GM21390 (cell line): Measurements from ENCODE around the gene SFT2D1.
"Not testable (repeated sequence)": the region's sequence is repeated elsewhere in the genome, so short reads cannot be mapped to it uniquely, and the experiment has no call there.

ENCODE experiments used
- ATAC-seq: cut with Tn5 transposase; IDR thresholded peaks from one replicate; pipeline ENCODE4 v1.9.1; 2021; ENCODE audit not compliant: unreplicated experiment

The SFT2D1 gene

DNA sequence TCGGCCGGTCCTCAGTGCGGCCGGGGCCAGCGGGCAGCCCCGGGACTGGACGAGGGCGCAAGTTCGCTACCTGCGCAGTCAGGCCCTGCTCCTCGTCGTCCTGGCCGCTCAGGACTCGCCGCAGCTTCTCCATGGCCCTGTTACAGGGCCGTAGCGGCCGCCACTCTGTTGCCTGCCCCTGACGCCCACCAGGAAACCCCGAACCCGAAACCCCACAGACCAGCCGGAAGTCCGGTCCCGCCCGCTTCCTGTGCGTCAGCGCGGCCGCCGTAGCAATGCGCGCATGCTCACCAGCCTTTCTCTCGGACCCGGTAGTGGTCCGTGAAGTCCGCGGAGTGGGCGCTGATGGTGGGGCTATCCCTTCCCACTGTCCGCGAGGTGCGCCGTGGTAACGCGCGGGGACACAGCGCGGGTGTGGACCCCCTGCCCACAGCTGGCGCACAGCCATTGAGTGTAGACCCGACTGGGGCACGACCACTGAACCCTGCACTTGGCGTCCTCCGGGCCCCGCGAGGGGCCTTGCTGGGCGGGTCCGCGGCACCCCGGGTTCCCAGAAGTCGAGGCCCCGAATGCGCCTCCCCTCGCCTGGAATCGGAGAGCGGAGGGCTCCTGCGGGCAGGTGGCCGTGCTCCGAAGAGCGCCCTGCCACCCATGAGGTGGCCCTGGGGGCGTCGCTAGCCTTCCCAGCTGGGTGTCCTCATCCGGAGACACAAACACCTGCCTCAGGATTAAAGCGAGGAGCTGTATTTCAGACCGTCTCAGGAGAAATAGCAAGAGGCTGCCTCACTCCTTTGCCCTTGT is at the start of gene SFT2D1:
Gene SFT2D1, minus strand, starts transcription at position 197 of the 801 bp plus-strand sequence. Its CDS starts 64 bp downstream, at position 133.
- peak; percentile 91 for ATAC-seq

DNA sequence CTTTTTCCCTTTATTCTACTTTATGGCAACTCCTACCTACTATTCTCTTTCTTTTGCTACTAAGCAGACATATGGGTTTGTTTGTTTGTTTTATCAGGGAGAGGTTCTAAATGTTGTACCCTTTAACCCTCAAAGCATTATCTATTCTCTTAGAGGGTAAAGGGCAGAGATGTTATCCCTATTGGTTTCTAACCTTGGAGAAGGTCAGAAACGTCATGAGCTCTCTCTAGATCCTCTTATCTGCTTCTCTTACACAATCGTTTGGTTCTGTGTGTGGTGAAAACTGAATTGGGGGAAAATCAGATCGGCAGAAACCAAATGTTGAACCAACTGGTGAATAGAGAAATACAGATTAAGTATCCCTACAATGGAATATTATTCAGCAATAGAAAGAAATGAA is 46.8 kb upstream of the SFT2D1 start:
- ATAC-seq: no peak

DNA sequence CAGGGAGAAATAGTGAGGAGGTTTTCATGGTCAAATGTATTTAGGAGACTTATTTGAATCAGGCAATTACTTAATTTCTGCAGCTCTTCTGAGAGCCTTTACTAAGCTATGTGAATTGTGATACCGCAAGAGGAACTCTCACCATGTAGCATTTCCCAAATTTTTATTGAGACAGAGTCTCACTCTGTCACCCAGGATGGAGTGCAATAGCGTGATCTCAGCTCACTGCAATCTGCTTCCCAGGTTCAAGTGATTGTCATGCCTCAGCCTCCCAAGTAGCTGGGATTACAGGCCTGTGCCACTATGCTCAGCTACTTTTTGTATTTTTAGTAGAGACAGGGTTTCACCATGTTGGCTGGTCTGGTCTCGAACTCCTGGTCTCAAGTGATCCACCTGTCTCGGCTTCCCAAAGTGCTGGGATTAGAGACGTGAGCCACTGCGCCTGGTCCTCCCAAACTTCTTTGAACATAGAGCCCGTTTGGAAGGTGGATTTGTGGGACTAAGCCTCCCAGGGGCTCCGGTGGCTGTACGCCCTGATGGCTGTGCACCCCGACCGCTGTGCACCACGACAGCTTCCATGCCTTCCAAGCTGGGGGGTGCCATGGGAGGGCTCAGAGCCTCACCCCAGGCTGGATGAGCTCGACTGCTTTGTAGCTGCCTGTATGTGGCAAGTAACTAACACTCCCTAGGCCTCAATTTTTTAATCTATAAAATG is 46.1 kb upstream of the SFT2D1 start:
- ATAC-seq: no peak

DNA sequence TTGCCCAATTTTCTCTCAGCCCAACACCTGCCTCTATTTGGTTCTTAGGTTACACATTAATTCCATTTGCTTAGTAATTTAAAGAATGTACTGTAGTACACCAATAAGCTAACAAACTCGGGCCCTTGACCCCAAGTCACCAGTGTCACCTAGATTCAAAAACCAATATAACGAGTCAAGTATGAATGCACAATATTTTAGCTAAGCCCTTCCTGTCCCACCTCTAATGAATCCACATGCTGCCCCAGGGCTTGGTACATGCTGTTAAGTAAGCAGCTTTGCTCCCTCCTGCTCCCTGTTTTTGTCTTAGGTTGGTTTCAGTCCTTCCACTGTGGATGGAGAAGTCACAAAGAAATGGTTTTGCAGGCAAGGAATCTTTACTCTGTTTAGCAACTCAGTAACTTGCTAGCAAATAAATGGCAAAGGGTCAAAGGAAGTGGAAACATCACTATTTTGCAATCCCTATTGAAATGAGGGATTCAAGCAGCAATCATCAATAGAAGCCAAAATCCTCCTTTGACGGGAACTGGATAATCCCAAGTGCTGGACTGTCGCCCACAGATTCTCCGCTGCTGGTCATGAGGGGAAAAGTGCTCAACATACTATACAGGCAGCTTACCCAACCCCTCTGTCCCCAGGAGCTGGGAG is 45.4 kb upstream of the SFT2D1 start:
- no peak for ATAC-seq

DNA sequence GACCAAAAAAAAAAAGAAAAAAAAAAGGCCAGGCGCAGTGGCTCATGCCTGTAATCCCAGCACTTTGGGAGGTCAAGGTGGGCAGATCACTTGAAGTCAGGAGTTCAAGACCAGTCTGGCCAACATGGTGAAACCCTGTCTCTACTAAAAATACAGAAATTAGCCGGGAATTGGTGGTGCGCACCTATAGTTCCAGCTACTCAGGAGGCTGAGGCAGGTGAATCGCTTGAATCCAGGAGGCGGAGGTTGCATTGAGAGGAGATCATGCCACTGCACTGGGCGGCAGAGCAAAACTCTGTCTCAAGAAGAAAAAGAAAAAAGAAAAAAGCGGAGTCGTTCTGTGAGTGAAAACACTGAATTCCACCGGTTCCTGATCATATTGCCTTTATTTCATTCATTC is 44.8 kb upstream of the SFT2D1 start:
- ATAC-seq: not testable (repeated sequence)

DNA sequence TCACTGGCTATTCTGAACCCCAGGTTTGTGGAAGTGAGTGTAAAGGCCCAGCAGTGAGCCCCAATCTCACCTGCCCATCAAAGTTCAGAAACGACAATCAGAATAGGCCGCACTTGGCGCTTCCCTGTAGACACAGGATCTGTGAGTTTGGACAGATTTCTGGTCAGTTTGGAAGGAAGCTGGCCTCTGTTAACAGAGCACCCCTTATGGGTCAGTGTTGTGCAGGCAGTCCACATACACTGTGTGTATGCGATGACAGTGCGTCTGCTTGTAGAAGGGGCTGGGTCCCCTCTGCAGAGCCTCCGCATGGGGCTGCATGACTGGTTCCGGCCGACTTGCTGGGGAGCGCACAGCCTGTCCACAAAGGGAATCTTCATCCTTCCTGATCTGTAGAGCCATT is 43.8 kb upstream of the SFT2D1 start:
- no peak for ATAC-seq

DNA sequence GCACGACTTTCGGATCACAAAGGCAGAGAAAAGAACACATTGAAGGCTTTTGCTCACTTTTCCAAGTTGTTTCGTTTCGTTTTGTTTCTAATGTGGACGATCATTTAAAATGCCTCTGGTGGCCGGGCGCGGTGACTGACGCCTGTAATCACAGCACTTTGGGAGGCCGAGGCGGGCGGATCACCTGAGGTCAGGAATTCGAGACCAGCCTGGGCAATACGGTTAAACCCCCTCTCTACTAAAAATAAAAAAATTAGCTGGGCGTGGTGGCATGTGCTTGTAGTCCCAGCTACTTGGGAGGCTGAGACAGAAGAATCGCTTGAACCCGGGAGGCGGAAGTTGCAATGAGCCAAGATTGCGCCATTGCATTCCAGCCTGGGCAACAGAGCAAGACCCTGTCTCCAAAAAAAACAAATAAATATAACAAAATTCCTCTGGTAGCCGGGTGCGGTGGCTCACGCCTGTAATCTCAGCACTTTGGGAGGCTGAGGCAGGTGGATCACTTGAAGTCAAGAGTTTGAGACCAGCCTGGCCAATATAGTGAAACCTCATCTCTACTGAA is 41.5 kb upstream of the SFT2D1 start:
- ATAC-seq: peak; percentile 0

DNA sequence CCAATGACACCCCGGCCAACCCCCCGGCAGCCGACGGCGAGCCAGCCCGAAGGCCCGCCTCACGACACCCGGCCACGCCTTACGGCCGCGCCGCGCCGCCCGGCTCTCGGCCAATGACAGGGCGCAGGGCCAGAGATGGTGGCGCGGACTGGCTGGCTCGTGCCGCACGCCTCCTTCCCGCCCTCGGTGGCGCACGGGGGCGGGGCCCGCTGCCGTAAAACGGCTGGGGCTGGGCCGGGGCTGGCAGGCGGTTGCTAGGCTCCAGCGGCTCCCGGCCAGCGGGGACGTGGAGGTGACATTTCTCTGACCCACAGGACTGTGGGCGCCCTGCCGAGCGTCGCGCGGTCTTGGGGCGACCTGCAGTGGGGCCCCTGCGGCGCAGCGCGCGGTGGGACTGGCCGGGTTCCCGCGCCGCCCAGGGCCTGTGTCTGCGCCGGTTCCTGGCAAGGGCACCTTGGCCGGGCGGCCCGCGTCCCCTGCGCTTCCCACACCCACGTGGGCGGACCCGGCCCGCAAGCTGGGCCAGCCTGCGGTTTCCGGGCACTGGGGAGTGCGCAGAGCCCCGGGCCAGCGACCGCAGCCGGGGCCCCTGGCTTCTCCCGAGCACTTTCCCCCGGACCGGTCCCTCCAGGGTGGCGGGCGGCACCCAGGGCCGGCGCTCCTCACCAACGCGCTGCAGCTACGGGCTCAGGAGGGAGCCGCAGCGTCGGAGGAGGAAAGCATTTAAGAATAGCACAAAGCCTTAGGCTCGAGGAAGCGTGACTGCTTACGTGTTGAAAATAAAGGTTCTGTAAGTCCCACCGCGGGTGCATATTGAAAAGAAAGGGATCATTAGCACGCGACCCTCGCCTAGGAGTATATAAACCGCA is 40.8 kb upstream of the SFT2D1 start, which contains the start of gene MPC1:
Gene MPC1, minus strand, starts transcription at position 8 of the 869 bp plus-strand sequence. CDS start 64 bp downstream, outside the sequence.
- peak; percentile 86 for ATAC-seq

DNA sequence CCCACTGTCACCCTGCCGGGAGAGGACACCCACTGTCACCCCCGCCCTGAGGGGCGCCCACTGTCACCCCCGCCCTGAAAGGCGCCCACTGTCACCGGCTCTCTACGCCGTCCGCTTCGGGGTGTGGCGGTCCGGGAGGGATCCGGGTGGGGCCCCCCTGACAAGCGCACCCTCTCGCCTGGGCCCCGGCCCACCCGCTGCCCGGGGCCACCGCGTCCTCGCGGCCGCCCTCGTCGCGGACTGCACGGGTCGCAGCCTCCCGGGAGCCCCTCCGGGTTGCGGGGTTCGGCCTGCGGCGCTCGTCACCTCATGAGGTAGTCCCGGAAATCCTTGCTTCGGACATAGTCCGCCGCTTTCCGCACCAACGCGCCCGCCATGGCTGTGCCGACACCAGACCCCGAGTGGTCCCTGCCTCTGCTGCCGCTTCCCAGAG is 40.2 kb upstream of the SFT2D1 start:
- ATAC-seq: no peak

DNA sequence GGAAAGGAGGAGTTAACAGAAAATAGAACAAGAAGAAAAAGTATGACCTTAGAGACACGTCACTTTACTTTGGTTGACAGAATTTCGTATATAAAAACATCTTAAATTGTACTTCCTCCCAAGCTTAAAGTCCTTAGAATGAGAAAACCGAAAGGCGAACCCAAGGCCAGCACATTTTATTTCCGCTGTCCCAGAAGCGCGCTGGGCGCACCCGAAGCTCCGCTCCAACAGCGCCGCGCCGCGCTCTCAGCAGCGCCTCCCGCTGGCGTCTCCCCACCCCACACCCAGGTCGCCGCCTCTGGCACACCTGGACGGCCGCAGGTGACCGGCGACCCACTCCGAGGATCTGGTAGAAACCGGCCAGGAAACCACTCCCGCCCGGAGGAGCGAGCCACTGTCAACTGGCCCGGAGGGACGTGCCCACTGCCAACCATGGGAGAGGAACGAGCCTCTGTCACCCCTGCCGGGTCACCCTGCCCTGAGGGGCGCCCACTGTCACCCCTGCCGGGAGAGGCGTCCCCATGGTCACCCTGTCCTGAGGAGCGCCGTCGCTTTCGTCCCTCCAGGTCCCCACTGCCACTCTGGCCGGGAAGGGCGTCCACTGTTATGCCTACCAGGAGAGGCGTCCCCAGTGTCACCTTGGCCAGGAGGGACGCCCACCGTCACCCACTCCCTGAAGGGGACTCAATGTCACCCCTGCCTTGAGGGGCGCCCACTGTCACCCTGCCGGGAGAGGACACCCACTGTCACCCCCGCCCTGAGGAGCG is 39.6 kb upstream of the SFT2D1 start:
- ATAC-seq: peak; percentile 50

DNA sequence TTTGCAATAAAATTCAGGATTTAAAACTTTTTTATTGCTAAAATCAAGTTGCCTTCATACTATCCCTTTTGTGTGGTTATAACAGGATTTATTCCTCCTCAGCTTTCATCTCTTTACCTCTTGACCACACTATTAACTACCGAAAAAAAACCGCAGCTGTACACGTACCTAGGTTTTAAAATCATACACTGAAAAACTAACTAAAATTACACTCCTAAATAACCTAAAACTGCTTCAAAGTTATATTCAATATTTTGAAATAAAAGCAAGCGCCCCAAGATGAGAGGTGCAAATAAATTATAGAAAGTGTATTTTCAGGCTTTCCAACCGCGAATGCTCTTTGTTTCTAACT is 39.0 kb upstream of the SFT2D1 start:
- no peak for ATAC-seq

DNA sequence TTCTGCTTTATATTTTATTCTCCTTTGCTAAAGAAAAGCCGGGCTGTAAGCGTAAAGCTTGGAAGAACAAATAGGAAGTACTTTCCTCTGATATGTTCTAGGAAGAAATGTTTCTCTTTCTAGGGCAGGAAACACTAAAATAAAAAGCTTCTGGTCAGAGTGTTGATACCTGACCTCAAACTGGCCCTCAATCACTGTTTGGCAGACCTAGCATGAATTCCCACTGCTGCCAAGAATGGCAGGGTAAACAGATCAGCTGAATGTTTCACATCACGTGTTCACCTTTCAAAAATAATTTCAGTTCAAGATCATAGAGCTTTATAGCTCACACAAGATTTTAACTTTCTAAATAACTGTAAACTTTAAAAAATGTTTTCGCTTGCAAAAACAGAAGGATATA is 37.5 kb upstream of the SFT2D1 start:
- no peak for ATAC-seq

DNA sequence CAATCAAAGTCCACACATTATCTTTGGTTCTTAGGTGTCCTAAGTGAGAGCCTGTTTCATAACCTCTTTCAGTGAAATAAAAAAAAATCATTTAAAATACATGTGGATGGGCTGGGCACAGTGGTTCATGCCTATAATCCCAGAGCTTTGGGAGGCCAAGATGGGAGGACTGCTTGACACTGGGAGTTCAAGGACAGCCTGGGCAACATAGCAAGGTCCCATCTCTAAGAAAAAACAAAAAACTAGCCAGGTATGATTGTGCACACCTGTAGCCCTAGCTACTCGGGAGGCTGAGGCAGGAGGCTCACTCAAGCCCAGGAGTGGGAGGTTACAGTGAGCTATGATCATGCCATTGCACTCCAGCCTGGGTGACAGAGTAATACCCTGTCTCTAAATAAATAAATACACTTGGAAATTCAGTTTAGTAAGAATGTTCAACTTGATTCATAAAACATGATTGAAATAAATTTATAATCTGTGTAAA is 36.8 kb upstream of the SFT2D1 start:
- no peak for ATAC-seq

DNA sequence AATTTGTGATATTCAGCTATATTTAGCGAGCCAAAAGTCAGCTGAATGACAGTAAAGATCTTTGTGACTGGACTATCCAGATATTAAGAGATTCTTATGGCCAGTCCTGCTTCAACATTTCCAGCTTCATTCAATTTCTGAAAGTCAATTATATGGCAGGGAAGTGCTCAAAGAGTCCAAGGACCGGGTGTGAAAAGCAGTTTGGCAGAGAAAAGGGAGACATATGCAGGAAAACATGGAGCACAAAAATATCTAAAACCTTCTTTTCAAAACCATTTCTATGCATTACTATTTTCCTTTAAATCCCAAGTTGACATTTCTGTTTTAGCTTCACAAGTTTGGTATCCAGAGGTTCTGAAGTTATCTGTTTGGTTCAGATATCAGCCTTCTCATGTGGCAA is 35.4 kb upstream of the SFT2D1 start:
- ATAC-seq: no peak

DNA sequence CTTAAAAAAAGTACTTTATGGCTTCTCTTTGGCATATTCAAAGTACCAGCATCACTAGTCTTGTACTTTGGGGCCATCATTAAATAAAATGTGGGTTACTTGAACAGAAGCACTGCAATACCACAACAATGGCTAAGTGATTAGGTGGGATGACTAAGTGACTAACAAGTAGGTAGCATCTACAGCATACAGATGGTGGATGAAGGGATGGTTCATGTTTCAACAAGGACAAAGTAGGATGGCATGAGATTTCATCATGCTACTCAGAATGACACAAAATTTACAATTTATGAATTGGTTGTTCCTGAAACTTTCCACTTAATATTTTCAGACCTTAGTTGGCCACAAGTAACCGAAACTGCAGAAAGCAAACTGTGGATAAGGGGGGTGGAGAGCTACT is 32.7 kb upstream of the SFT2D1 start:
- ATAC-seq: no peak

DNA sequence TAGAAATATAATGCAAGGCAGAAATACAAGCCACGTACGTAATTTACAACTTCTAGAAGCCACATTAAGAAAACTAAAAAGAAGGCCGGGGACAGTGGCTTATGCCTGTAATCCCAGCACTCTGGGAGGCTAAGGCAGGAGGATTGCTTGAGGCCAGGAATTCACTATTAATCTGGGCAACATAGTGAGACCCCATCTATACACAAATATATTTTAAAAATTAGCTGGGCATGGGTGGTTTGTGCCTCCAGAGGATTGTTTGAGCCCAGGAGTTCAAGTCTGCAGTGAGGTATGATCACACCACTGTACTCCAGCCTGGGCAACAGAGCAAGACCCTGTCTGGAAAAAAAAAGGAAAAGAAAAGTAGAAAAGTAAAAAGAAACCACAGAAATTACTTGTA is 28.1 kb upstream of the SFT2D1 start:
- no peak for ATAC-seq

DNA sequence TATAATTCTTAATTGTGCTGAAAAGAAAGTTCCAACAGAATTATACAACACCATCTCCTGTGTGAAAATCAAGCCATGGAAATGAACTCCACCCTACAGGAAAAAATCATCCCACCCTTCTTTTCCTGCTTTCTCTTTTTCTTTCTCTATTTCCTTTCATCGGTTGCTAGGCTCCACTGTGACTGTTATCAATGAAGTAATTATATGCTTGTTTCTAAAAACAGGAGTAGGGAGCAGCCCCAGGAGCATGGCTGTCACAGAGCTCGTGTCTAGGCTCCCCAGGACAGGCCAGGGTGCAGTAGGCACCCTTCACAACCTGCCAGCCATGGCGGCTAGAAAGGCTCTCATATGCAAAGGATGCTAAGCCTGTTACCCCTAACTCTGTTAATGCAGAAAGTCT is 27.4 kb upstream of the SFT2D1 start:
- no peak for ATAC-seq

DNA sequence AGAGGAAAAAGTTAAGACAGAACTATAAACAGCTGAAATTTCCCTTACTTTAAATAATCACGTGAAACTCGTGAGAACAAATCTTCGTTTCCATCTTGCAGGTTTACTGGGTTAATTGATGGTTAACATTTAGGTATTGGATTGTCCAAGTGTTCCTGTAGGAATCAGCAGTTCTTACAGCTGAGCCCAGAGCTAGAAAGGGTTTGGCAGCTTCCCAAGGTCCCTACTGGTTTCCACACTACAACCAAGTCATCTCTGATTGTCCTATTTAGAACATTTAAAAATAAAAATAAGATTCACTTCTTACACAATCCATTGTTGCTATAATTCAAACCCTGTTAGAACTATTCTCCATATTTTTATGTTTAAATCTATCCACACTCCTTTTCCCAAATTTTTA is 24.6 kb upstream of the SFT2D1 start:
- no peak for ATAC-seq

DNA sequence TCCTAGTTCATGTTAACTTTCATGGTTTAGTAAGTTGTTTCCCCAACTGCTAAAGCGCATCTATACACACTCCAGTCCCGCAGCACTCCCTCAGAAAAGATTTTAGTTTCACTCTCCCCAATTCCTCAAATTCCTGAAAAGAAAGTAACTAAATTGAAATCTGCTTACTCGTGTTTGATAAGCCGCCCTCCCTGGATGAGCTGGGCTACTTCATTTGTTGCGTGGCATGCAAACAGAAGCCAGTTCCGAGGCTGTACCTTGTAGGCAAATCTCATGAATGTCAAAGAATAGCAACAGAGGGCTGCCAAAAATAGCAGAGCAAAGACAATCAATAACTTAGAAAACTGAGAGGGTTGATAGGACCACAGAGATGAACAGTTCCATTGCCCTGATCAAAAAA is 23.5 kb upstream of the SFT2D1 start:
- no peak for ATAC-seq

DNA sequence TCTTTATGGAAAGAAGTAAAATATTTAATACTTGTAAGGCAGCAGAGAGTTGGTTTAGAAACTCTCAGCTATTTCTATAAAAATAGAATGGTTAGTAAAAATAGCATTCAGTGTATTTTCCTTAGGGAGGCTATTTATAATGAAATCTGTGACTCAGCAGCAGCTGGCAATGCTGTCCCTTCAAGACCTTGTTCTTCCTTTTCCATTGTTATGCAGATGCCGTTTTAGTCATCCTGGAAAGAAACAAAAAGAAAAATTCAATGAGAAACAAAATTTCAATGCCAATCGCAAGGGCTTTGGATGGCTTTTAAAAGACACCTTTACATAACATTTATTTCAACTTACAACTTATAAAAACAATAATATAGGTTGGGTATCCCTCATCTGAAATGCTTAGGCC is 22.9 kb upstream of the SFT2D1 start:
- no peak for ATAC-seq
